Sigmoid colon (tissue), 7 donors: ENCODE results near the gene SYT13. TPM values are rescaled to one million over a fixed set of nuclear protein-coding genes. Genes with fewer than 3 reads are reported as not detected.

Experiments used
- DNase-seq: peaks from one replicate; pipeline ENCODE4 v3.0.0-alpha.2; 2019
- H3K27ac ChIP-seq, 4 donors: fragments of 200-600 bp; sonication (generic); one replicate each; pipeline ENCODE4 v1.5.1; 2016 to 2019; ENCODE audit warnings: mild to moderate bottlenecking in 1 of 4
- H3K27me3 ChIP-seq, 3 donors: fragments of 200-600 bp; sonication (generic); one replicate each; pipeline ENCODE4 v1.5.1; 2019; ENCODE audit warnings: mild to moderate bottlenecking in 1 of 3
- H3K36me3 ChIP-seq, 4 donors: fragments of 200-600 bp; sonication (generic); one replicate each; pipeline ENCODE4 v1.5.1; 2016 to 2019
- H3K4me1 ChIP-seq, 4 donors: fragments of 200-600 bp; sonication (generic); one replicate each; pipeline ENCODE4 v1.5.1; 2017 to 2019
- H3K4me3 ChIP-seq, 4 donors: fragments of 200-600 bp; sonication (generic); one replicate each; pipeline ENCODE4 v1.5.1; 2017 to 2019; ENCODE audit warnings: mild to moderate bottlenecking in 2 of 4, moderate library complexity in 1 of 4
- H3K9me3 ChIP-seq, 4 donors: fragments of 200-600 bp in 3 of 4; sonication (generic) in 3 of 4; one replicate each; pipeline versions ENCODE4 v1.5.1 to v1.6.1; 2013 to 2019
- EP300 ChIP-seq, 4 donors: sonication (generic); formaldehyde crosslinking; IDR thresholded peaks; one replicate each; pipeline ENCODE4 v1.6.1; 2017; ENCODE audit warnings: antibody characterized with exemption in 4 of 4
- POLR2A ChIP-seq, 2 donors: fragments of 450-650 bp; IDR thresholded peaks; one replicate each; pipeline ENCODE4 v1.6.1; 2016; ENCODE audit warnings: antibody characterized with exemption in 2 of 2, mild to moderate bottlenecking in 2 of 2, moderate library complexity in 2 of 2
- POLR2AphosphoS5 ChIP-seq, 4 donors: sonication (generic); formaldehyde crosslinking; IDR thresholded peaks; one replicate each; pipeline ENCODE4 v1.6.1; 2017; ENCODE audit warnings: antibody characterized with exemption in 4 of 4
- WGBS, 2 donors: extraction: QIAGEN DNeasy Blood & Tissue Kit; methylation state at CpG; one replicate each; pipeline ENCODE4 v1.1.7; 2013; 5-methylcytosine and 5-hydroxymethylcytosine counted together
- intact Hi-C: fragments of 100-400 bp; cut with DNase I; formaldehyde crosslinking; loops from one replicate; pipeline ENCODE4 v1.15.1; 2023
- polyA plus RNA-seq, 3 donors: library from polyadenylated mRNA; stranded (reverse); fragments of 200-250 nt; gene quantifications; one replicate each; pipeline ENCODE4 v1.2.3, GENCODE V29; 2013
- total RNA-seq, 4 donors: library from RNA; depleted of rRNA; stranded (reverse); fragments of >200 nt; gene quantifications; one replicate each; pipeline ENCODE4 v1.1.0, GENCODE V29; 2016
- TF ChIP-seq, protein P1 (sequence below), 4 experiments: fragments of 450-650 bp in 3 of 4; fragments of 200-600 bp in 1 of 4; IDR thresholded peaks; one replicate each; pipeline ENCODE4 v1.5.1; 2016 to 2019; ENCODE audit warnings: antibody characterized with exemption in 4 of 4, mild to moderate bottlenecking in 3 of 4, moderate library complexity in 2 of 4
- donor health status: healthy with polysubstance abuse.
- donor health status: Bipolar disorder and iron deficiency.
- donor health status: healthy.

Gene SYT13
- total and polyA plus RNA-seq, 7 donors = 2.0 to 8.1 (median 3.9) TPM

DNA sequence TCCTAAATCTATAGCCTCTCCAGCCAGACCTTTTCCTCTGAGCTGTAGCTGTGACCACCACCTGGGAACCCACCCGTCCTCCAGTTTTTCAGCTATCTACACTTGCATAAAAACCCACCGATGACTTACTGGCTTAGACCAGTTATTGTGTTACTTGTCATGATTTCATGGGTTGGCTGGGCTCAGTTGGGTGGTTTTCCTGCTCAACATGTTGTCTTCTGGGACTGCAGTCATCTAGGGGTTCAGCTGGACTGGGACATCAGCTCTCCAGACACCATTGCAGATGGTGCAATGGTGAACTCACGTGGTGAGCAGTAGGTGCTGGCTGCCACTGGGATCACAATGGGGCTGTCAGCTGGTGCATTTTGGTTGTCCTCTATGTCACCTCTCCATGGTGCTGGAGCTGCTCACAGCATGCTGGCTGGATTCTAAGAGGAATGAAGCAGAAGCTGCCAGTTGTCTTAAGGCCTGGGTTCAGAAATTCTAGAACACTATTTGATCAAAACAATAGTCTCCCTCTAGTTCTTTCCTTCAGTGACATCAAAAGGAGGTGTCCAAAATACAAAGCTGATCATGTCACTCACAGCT lies 1.3 kb upstream of the SYT13 start:
- intact Hi-C loops = no loop called here
- peaks cover 13 to 68% (median 35%) of the 10 kb centered on the region in 3 donors for H3K27me3 ChIP-seq
- WGBS, 2 donors = 78 to 80% methylated on average over 3 of the region's 3 CpGs
- TF ChIP-seq EP300 (IDR thresholded peaks at IDR 0.05) (no peak), POLR2A (IDR thresholded peaks at IDR 0.05) (no peak), POLR2AphosphoS5 (IDR thresholded peaks at IDR 0.05) (no peak)
- TF ChIP-seq, protein P1, sequence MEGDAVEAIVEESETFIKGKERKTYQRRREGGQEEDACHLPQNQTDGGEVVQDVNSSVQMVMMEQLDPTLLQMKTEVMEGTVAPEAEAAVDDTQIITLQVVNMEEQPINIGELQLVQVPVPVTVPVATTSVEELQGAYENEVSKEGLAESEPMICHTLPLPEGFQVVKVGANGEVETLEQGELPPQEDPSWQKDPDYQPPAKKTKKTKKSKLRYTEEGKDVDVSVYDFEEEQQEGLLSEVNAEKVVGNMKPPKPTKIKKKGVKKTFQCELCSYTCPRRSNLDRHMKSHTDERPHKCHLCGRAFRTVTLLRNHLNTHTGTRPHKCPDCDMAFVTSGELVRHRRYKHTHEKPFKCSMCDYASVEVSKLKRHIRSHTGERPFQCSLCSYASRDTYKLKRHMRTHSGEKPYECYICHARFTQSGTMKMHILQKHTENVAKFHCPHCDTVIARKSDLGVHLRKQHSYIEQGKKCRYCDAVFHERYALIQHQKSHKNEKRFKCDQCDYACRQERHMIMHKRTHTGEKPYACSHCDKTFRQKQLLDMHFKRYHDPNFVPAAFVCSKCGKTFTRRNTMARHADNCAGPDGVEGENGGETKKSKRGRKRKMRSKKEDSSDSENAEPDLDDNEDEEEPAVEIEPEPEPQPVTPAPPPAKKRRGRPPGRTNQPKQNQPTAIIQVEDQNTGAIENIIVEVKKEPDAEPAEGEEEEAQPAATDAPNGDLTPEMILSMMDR (IDR thresholded peaks at IDR 0.05) = no peak
- no peak overlapping the region for H3K4me3 ChIP-seq
- H3K36me3 ChIP-seq = no peaks in the 10 kb centered on the region
- H3K9me3 ChIP-seq = peaks cover 0 to 4% (median 0%) of the 10 kb centered on the region in 4 donors
- no peak for DNase-seq
- H3K27ac ChIP-seq = no peak overlapping the region
- H3K4me1 ChIP-seq = peaks cover 0 to 10% (median 8%) of the 10 kb centered on the region in 4 donors

DNA sequence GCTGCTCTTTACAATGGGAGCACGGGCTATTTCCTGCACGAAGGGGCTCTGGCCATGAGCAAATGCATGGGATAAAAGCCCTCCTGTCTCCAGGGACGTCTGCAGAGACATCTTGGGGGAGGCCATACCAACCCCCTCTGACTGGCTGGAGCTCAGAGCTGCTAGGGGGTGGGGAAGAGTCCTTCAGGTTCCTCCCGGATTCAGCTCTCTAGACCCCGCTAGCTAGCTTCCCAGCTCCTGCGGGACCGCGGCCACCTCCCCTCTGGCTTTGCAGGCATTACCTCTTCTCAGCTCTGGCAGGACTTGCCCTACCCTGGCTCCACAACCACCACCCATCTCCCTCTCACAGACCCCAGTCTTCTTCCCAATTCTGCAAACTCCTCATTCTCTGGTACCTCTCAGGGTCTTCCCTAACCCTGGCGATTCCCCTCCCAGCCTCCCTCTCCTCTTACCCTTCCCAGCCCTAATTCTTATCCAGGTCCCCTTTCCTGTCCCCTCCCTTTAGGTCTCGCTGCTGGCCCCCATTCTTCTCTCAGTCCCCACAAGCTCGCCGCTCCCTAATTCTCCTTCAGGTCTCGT lies 802 bp downstream of the SYT13 start:
- Histone ChIP-seq H3K4me3 (peak overlapping the region in 3 of 4 donors; percentile 34 to 46 (median 41)), H3K36me3 (no peaks in the 10 kb centered on the region), H3K4me1 (peaks cover 0 to 10% (median 8%) of the 10 kb centered on the region in 4 donors), H3K27me3 (peaks cover 13 to 70% (median 35%) of the 10 kb centered on the region in 3 donors), H3K27ac (no peak overlapping the region), H3K9me3 (peaks cover 0 to 4% (median 0%) of the 10 kb centered on the region in 4 donors)
- TF ChIP-seq, protein P1 (IDR thresholded peaks at IDR 0.05) = no peak
- no peak for TF ChIP-seq EP300 (IDR thresholded peaks at IDR 0.05)
- TF ChIP-seq POLR2A (IDR thresholded peaks at IDR 0.05) = no peak
- TF ChIP-seq POLR2AphosphoS5 (IDR thresholded peaks at IDR 0.05) = no peak
- intact Hi-C loops = no loop called here
- WGBS, 2 donors = 3 to 18% methylated on average over 13 of the region's 13 CpGs
- no peak for DNase-seq

DNA sequence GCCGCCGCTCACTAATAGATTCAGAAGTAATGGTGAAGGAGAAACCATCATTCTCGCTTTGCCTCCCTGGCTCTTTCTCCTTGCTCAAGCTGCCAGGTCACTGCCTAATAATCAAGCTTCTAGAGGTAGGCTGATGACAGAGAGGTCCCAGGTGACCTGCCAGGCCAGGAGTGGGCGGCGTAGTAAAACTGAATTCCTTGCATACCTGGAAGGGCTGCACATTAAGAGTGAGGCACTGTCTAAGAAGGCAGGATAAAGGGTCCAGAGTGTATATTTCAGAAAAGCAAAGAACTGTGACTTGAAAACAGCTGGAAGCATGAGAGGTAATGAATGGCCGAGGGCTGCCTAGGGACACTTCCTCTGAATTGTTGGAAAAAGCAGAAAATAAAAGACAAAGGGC lies 4.1 kb downstream of the SYT13 start:
- Histone ChIP-seq H3K4me1 (peaks cover 0 to 10% (median 8%) of the 10 kb centered on the region in 4 donors), H3K4me3 (no peak overlapping the region), H3K27me3 (peaks cover 13 to 42% (median 23%) of the 10 kb centered on the region in 3 donors), H3K27ac (no peak overlapping the region), H3K36me3 (no peaks in the 10 kb centered on the region), H3K9me3 (no peaks in the 10 kb centered on the region)
- WGBS, 2 donors = 91 to 98% methylated on average over 6 of the region's 6 CpGs
- DNase-seq = no peak
- TF ChIP-seq POLR2A (IDR thresholded peaks at IDR 0.05) (no peak), EP300 (IDR thresholded peaks at IDR 0.05) (no peak), POLR2AphosphoS5 (IDR thresholded peaks at IDR 0.05) (no peak)
- TF ChIP-seq, protein P1 (IDR thresholded peaks at IDR 0.05) = no peak
- intact Hi-C loops = no loop called here

DNA sequence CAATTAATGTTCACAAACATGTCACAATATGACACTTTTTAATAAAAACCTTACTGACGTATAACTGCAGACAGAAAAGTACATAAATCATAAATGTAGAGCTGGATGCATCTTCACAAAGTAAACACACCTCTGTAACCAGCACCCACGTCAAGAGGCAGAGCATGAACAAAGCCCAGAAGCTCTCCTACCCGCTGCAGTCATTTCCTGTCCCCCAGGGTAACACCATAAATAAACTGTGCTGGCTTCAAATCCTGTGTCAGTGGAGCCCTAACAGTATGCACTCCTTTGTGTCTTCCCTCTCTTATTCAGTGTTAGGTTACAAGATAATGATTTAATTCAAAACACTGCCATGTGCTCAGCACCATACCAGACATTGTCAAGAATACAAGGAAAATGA lies 5.7 kb downstream of the SYT13 start:
- Histone ChIP-seq H3K27ac (no peak overlapping the region), H3K4me1 (peaks cover 0 to 1% (median 0%) of the 10 kb centered on the region in 4 donors), H3K36me3 (no peaks in the 10 kb centered on the region), H3K9me3 (no peaks in the 10 kb centered on the region), H3K4me3 (no peak overlapping the region), H3K27me3 (peaks cover 4 to 26% (median 7%) of the 10 kb centered on the region in 3 donors)
- intact Hi-C loops = no loop called here
- TF ChIP-seq POLR2AphosphoS5 (IDR thresholded peaks at IDR 0.05) (no peak), POLR2A (IDR thresholded peaks at IDR 0.05) (no peak), EP300 (IDR thresholded peaks at IDR 0.05) (no peak)
- TF ChIP-seq, protein P1 (IDR thresholded peaks at IDR 0.05) = no peak
- no peak for DNase-seq
- 13 to 26% methylated on average over 3 of the region's 3 CpGs for WGBS, 2 donors
